Activated CD4-positive, alpha-beta memory T cell treated with anti-CD3 and anti-CD28 coated beads for 36 hours (primary cell): Measurements from ENCODE around the gene SCYL1. TPM values are rescaled to one million over a fixed set of nuclear protein-coding genes. Genes with fewer than 3 reads are reported as not detected.

Experiments used
- CTCF ChIA-PET: fragments of 350-600 bp; sonication (Branson Sonifier 250); formaldehyde crosslinking; loops from one replicate; lab custom pipeline; 2021; ENCODE audit warnings: antibody characterized with exemption, inconsistent platforms; lab: Charles Lee
- POLR2A ChIA-PET: fragments of 350-600 bp; sonication (Branson Sonifier 250); formaldehyde crosslinking; loops from one replicate; lab custom pipeline; 2021; ENCODE audit warnings: antibody characterized with exemption; lab: Charles Lee
- DNase-seq: peaks from one replicate; pipeline ENCODE4 v3.0.0-alpha.2; 2020
- H3K27ac Mint-ChIP-seq: one replicate; pipeline ENCODE4 v1.8.0; 2021; ENCODE audit warnings: mixed read lengths
- H3K27me3 Mint-ChIP-seq: one replicate; pipeline ENCODE4 v1.8.0; 2021; ENCODE audit warnings: mixed read lengths
- H3K36me3 Mint-ChIP-seq: one replicate; pipeline ENCODE4 v1.8.0; 2021; ENCODE audit warnings: mixed read lengths
- H3K4me1 Mint-ChIP-seq: one replicate; pipeline ENCODE4 v1.8.0; 2021; ENCODE audit warnings: low read depth, mixed read lengths
- H3K4me3 Mint-ChIP-seq: one replicate; pipeline ENCODE4 v1.8.0; 2021; ENCODE audit warnings: mild to moderate bottlenecking, mixed read lengths
- H3K9me3 Mint-ChIP-seq: one replicate; pipeline ENCODE4 v1.8.0; 2021; ENCODE audit warnings: mixed read lengths
- intact Hi-C: fragments of 100-400 bp; cut with micrococcal nuclease; formaldehyde crosslinking; loops from one replicate; pipeline ENCODE4 v1.15.1; 2023
- total RNA-seq, 2 experiments: library from RNA; stranded (reverse); gene quantifications; one replicate each; pipeline ENCODE4 v1.2.3, GENCODE V29; 2021

Gene SCYL1
- 10 to 100 TPM; 67.8 to 69.8 TPM for total RNA-seq

DNA sequence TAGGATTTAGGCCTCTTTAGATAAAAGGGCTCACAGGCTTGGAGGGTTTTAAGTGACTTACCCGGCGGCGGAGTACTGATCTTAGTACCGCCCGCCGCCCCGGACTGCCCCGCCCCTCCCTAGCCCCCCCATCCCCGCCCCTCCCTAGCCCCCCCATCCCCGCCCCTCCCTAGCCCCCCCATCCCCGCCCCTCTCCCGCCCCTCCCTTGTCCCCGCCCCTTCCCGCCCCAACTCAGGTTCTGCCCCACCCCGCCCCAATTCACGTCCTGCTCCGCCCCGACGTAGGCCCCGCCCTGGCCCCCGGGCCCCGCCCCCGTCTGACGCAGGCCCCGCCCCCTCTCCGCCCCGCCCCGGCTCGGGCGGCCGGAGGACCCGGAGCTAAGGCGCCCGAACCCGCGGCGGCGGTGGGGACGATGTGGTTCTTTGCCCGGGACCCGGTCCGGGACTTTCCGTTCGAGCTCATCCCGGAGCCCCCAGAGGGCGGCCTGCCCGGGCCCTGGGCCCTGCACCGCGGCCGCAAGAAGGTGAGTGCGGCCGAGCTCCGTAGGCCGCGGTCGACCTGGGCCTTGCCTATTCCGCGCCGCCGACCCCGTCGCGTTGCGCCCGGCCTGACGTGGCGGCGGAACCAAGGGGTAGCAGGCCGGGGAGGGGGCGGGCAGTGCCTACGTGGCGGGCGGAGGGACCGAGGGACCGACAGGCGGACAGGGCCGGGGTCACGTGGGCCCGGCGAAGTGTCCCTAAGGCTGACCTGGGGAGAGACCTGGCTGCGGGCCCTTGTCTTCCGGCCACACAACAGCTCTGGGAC is at the start of gene SCYL1:
Gene SCYL1 (plus strand): TSS at position 343 of the 805 bp plus-strand sequence. CDS start 71 bp downstream, at position 414.
- intact Hi-C loops, result no loop called here
- CTCF ChIA-PET, result interaction anchor here (0.8 to 3.7 kb wide), 8 partner anchors 14 to 192 kb away, joined by 3 to 30 read pairs (median 4); no protein-coding TSS in a partner anchor
- H3K27ac Mint-ChIP-seq, result peak within 1 kb of the TSS; percentile 84
- peaks cover 14% of the 10 kb centered on the region for H3K36me3 Mint-ChIP-seq
- H3K27me3 Mint-ChIP-seq, result no peaks in the 10 kb centered on the region
- peaks cover 57% of the 10 kb centered on the region for H3K4me1 Mint-ChIP-seq
- peak; percentile 90 for DNase-seq
- H3K9me3 Mint-ChIP-seq, result no peaks in the 10 kb centered on the region
- POLR2A ChIA-PET, result interaction anchor here (0.7 to 1.9 kb wide), 10 partner anchors 10 to 107 kb away, joined by 3 to 10 read pairs (median 4); partner anchors contain the start of gene NEAT1
- peak within 1 kb of the TSS; percentile 84 for H3K4me3 Mint-ChIP-seq

DNA sequence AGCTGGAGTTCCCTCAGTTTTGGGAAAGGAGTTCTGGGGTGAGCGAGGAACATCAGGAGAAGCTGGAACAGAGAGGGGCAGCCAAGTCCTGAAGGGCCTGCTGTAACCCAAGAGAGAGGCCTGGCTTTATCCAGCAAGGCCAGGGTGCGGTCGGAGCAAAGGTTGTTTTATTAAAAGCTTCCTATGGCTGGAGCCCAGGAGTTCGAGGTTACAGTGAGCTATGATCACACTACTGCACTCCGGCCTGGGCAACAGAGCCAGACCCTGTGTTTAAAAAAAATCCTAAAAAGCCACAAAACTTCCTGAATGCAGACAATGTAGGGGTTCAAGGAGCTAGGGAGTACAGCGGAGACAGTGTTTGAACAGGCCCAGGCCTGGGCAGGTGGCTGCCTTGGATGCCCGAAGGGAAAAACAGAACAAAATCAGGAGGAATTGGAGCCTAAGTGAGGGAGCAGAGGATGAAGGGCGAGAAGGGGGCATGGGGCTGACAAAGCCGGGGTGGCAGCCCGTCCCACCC is 48.2 kb upstream of the SCYL1 start:
- intact Hi-C loops, result loop anchor here (1.0 to 2.0 kb wide), 3 partner anchors 21 to 50 kb away; no protein-coding TSS in a partner anchor
- Mint-ChIP-seq H3K27ac (peak overlapping the region; percentile 95), H3K27me3 (no peaks in the 10 kb centered on the region), H3K4me3 (peak overlapping the region; percentile 91), H3K9me3 (no peaks in the 10 kb centered on the region), H3K36me3 (peaks cover 15% of the 10 kb centered on the region), H3K4me1 (peaks cover 25% of the 10 kb centered on the region)
- ChIA-PET CTCF (interaction anchor here (0.6 to 4.4 kb wide), 7 partner anchors 11 to 60 kb away, joined by 3 to 41 read pairs (median 3); partner anchors contain the start of gene MALAT1), POLR2A (interaction anchor here (1.4 to 15.3 kb wide), 4 partner anchors 21 to 54 kb away, joined by 3 to 824 read pairs (median 136); partner anchors contain the start of genes MALAT1 and NEAT1)
- no peak for DNase-seq

DNA sequence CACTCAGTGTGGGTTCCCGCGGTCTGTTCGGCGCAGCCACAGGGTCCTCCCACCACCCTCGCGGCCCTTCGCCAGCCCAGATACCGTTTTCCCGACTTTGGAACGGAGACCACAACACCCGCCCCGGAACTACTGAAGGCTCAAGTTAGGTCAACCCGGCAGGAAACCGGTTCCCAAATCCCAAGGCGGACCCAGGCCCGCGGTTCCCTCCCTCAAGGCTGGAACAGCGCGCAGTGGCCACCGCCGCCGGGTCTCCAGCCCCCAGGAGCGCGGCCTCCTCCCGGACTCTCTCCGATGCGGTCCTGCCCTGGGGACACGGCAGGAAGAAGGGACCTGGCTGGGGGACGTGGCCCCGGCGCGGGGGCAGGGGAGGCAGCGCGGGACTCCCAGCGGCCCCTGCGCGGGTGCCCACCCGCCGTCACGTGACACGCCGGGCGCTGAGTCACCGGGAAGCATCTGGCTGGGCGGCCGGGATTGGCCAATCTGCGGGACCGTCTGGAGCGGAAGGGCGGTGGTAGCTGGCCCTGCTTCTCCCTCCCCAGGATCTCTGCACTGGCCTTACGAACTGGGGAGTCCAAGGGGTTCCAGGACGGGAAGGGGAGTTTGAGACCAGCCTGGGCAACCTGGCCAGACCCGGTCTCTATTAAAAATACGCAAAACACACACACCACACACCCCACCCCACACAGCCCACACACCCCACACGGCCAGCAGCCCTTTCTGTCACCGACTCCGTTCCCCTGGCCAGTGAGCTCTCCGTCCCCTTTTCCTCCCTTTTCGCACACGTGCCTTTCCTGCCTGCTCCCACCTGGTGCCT is 47.5 kb upstream of the SCYL1 start:
- intact Hi-C loops, result loop anchor here (1.0 to 2.0 kb wide), 3 partner anchors 20 to 51 kb away; no protein-coding TSS in a partner anchor
- peak; percentile 96 for DNase-seq
- ChIA-PET CTCF (interaction anchor here (0.6 to 4.4 kb wide), 9 partner anchors 9 to 59 kb away, joined by 3 to 41 read pairs (median 3); partner anchors contain the start of gene MALAT1), POLR2A (interaction anchor here (1.4 to 15.3 kb wide), 4 partner anchors 21 to 55 kb away, joined by 3 to 824 read pairs (median 136); partner anchors contain the start of genes MALAT1 and NEAT1)
- peaks cover 13% of the 10 kb centered on the region for H3K36me3 Mint-ChIP-seq
- H3K4me1 Mint-ChIP-seq, result peaks cover 19% of the 10 kb centered on the region
- peak overlapping the region; percentile 91 for H3K4me3 Mint-ChIP-seq
- no peaks in the 10 kb centered on the region for H3K9me3 Mint-ChIP-seq
- H3K27me3 Mint-ChIP-seq, result no peaks in the 10 kb centered on the region
- H3K27ac Mint-ChIP-seq, result peak overlapping the region; percentile 95

- peaks cover 13% of the 10 kb centered on the region for H3K36me3 Mint-ChIP-seq
- peak overlapping the region; percentile 41 for H3K4me3 Mint-ChIP-seq
- DNase-seq, result no peak
- no peaks in the 10 kb centered on the region for H3K9me3 Mint-ChIP-seq
- ChIA-PET POLR2A (interaction anchor here (1.2 to 15.3 kb wide), 4 partner anchors 20 to 56 kb away, joined by 3 to 824 read pairs (median 136); partner anchors contain the start of genes MALAT1 and NEAT1), CTCF (interaction anchor here (0.8 to 4.4 kb wide), 9 partner anchors 10 to 148 kb away, joined by 3 to 41 read pairs (median 4); partner anchors contain the start of gene MALAT1)
- peaks cover 19% of the 10 kb centered on the region for H3K4me1 Mint-ChIP-seq
- H3K27ac Mint-ChIP-seq, result peak overlapping the region; percentile 64
- intact Hi-C loops, result loop anchor here (1.0 kb wide), 1 partner anchor 9 kb away; no protein-coding TSS in a partner anchor
- no peaks in the 10 kb centered on the region for H3K27me3 Mint-ChIP-seq
These were observed 46.3 kb upstream of the SCYL1 start for GRCh38 chr11:65478388-65479183.

DNA sequence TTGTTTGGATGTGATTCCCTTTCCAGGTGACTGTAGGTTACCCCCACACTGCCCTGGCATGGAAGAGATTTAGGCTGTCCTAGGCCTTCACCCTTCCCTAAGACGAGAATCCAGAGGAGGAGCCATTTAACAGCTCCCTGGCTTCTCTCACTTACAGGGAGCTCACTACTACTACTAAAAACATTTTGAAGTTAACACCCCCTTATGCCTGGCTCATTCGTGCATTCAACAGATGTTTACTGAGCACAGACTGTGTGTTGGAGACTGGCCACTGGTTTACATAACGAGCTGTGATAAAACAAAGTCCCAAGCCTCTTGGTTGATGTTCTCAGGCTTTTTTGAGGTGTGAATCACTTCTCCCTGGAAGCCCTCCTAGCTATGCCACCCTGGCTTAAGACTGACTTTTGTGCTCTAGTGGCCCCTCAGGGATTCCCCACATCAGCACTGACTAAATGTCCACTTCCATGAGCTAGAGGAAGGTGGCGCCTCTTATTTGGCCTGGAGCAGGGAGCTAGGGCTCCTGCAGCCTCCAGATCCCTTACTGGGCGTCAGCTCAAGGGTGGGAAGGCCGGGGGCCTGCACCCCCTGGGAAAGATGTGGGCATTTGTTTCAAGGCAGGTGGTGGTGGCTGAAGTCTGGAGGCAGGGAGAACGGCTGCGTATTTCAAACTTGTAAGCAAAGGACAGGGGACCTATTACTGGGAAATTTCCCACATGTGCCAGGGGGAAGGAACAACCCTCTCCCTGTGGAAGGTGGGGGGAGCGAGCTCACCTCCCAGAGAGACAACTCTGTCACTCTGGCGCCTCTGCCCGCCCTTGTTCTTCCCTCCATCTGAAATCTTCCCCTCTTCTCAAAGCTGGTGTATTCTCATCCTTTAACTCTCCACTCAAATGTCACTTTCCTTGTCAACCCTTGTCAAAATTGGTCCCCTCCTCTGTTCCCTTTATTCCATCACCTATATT is 45.4 kb upstream of the SCYL1 start:
- DNase-seq, result no peak
- H3K27me3 Mint-ChIP-seq, result no peaks in the 10 kb centered on the region
- intact Hi-C loops, result no loop called here
- H3K27ac Mint-ChIP-seq, result no peak overlapping the region
- H3K36me3 Mint-ChIP-seq, result peaks cover 13% of the 10 kb centered on the region
- peaks cover 19% of the 10 kb centered on the region for H3K4me1 Mint-ChIP-seq
- H3K9me3 Mint-ChIP-seq, result no peaks in the 10 kb centered on the region
- ChIA-PET POLR2A (interaction anchor here (1.1 to 15.3 kb wide), 4 partner anchors 19 to 57 kb away, joined by 3 to 824 read pairs (median 130); partner anchors contain the start of genes MALAT1 and NEAT1), CTCF (interaction anchor here (0.7 to 4.4 kb wide), 8 partner anchors 7 to 149 kb away, joined by 3 to 41 read pairs (median 4); partner anchors contain the start of gene MALAT1)
- no peak overlapping the region for H3K4me3 Mint-ChIP-seq

DNA sequence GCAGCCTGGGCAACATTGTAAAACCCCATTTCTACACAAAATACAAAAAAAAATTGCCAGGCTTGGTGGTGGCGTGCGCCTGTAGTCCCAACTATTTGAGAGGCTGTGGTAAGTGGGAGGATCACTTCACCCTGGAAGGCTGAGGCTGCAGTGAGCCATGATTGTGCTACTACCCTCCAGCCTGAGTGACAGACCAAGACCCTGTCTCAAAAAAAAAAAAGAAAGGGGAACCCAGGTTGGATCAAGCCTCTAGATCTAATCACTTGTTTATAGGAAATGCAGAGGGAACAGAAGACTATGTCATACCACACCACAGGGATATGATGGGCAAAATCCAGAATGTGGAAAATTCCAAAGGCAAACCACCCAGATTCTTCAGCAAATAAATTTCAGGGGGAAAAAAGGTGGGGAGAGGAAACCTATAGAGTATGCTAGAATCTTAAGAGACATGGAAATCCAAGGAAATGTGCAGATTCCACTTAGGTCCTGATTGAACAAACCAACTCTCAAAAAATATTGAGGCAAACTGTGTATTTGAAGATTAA is 42.5 kb upstream of the SCYL1 start:
- no peak for DNase-seq
- POLR2A ChIA-PET, result interaction anchor here (1.1 to 15.3 kb wide), 2 partner anchors 16 to 62 kb away, joined by 3 to 824 read pairs; partner anchors contain the start of gene MALAT1
- no peaks in the 10 kb centered on the region for H3K27me3 Mint-ChIP-seq
- no peak overlapping the region for H3K27ac Mint-ChIP-seq
- intact Hi-C loops, result no loop called here
- CTCF ChIA-PET, result interaction anchor here (0.7 kb wide), 1 partner anchor 15 kb away, joined by 3 read pairs; no protein-coding TSS in a partner anchor
- no peak overlapping the region for H3K4me3 Mint-ChIP-seq
- H3K36me3 Mint-ChIP-seq, result no peaks in the 10 kb centered on the region
- peaks cover 22% of the 10 kb centered on the region for H3K4me1 Mint-ChIP-seq
- no peaks in the 10 kb centered on the region for H3K9me3 Mint-ChIP-seq

DNA sequence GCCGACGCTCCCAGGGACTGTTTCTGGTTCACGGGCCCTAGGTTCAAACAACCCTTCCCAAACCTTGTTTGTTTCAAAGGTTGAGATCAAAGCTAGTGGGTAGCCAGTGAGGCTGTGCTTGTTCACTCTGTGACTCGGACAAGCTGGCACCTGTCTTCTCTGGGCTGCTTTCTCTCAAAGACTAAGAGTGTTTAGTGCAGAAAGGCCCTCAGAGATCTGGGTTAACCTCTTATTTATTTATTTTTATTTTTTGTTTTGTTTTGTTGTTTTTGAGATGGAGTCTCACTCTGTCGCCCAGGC is 39.0 kb upstream of the SCYL1 start:
- no peak overlapping the region for H3K4me3 Mint-ChIP-seq
- no peaks in the 10 kb centered on the region for H3K27me3 Mint-ChIP-seq
- ChIA-PET CTCF (no interaction called here), POLR2A (interaction anchor here (0.9 to 26.5 kb wide), 3 partner anchors 11 to 68 kb away, joined by 3 to 824 read pairs (median 473); partner anchors contain the start of gene MALAT1)
- no peak for DNase-seq
- peaks cover 29% of the 10 kb centered on the region for H3K4me1 Mint-ChIP-seq
- H3K36me3 Mint-ChIP-seq, result no peaks in the 10 kb centered on the region
- H3K9me3 Mint-ChIP-seq, result no peaks in the 10 kb centered on the region
- intact Hi-C loops, result no loop called here
- H3K27ac Mint-ChIP-seq, result no peak overlapping the region

- Mint-ChIP-seq H3K9me3 (no peaks in the 10 kb centered on the region), H3K4me1 (peaks cover 31% of the 10 kb centered on the region), H3K27me3 (no peaks in the 10 kb centered on the region), H3K36me3 (no peaks in the 10 kb centered on the region), H3K4me3 (no peak overlapping the region), H3K27ac (peak overlapping the region; percentile 52)
- no peak for DNase-seq
- ChIA-PET CTCF (interaction anchor here (0.7 to 1.9 kb wide), 2 partner anchors 10 to 18 kb away, joined by 4 to 6 read pairs; no protein-coding TSS in a partner anchor), POLR2A (interaction anchor here (0.9 to 26.8 kb wide), 4 partner anchors 12 to 64 kb away, joined by 3 to 4089 read pairs (median 648); partner anchors contain the start of genes MALAT1 and NEAT1)
- intact Hi-C loops, result loop anchor here (1.0 kb wide), 1 partner anchor 9 kb away; no protein-coding TSS in a partner anchor
These were observed 38.1 kb upstream of the SCYL1 start for GRCh38 chr11:65486570-65487466.
